ENCODE results near the gene DGKI.

GRCh38 chr7:137774793-137775201 is 72.0 kb downstream of the DGKI start:
- no peak for TF ChIP-seq CTCF (IDR thresholded peaks at IDR 0.05; ENCODE audit: insufficient read depth, low read length, poor library complexity, severe bottlenecking)
- no peak for TF ChIP-seq EZH2phosphoT487 (conservative IDR thresholded peaks at IDR 0.05; ENCODE audit: low read length)
